ENCODE data around the gene AMPH. TPM values are rescaled to one million over a fixed set of nuclear protein-coding genes. Genes with fewer than 3 reads are reported as not detected.
"Not testable (repeated sequence)": the region's sequence is repeated elsewhere in the genome, so short reads cannot be mapped to it uniquely, and the experiment has no call there.

AMPH gene
- total RNA-seq, 1 donor from 2014 or later = 13.3 TPM

DNA sequence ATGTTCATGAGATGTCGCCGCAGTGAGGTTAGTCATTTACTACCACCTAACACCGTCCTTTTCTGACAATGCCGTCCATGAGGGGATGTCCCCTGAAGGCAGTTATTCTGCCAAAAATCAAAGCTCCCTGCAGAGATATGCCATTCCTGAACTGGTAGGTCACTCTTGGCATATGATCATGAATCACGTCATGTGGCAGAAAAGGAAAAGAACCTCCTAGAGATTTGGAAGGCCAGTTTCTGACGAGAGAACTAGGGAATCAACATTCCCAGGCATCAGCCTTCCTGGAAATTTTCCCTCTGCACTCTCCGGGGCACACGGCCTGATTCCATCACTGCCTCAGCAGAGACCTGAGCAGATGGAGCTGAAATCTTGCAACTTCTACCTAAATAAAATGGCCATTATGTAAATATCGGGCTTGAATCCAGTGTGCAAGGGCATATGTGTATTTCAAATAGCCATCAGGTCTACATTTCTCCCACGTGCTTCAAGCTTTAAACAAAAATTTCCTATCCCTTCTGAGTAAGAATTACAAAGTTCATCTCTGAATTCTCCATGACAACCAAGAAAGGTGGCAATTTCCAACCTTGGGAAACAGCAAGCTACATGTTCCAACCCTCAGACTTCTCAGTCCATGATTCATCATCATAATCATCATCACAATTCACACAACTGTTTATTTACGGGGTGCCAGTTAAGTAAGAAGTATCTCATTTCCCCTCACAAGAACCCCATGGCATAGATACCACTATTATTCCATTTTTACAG is 46.5 kb downstream of the AMPH start:
- no peak overlapping the region for H3K4me3 ChIP-seq
- H3K27me3 ChIP-seq = no peaks in the 10 kb centered on the region
- no peak for DNase-seq (ENCODE audit: extremely low spot score in 2 of 2)
- H3K27ac ChIP-seq = no peak overlapping the region
- TF ChIP-seq POLR2AphosphoS5 (IDR thresholded peaks at IDR 0.05; ENCODE audit: insufficient read depth in 1 of 2, low read depth in 1 of 2) = no peak
- TF ChIP-seq, protein P1, sequence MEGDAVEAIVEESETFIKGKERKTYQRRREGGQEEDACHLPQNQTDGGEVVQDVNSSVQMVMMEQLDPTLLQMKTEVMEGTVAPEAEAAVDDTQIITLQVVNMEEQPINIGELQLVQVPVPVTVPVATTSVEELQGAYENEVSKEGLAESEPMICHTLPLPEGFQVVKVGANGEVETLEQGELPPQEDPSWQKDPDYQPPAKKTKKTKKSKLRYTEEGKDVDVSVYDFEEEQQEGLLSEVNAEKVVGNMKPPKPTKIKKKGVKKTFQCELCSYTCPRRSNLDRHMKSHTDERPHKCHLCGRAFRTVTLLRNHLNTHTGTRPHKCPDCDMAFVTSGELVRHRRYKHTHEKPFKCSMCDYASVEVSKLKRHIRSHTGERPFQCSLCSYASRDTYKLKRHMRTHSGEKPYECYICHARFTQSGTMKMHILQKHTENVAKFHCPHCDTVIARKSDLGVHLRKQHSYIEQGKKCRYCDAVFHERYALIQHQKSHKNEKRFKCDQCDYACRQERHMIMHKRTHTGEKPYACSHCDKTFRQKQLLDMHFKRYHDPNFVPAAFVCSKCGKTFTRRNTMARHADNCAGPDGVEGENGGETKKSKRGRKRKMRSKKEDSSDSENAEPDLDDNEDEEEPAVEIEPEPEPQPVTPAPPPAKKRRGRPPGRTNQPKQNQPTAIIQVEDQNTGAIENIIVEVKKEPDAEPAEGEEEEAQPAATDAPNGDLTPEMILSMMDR (IDR thresholded peaks at IDR 0.05) = no peak
- TF ChIP-seq POLR2A (IDR thresholded peaks at IDR 0.05) = no peak
- H3K36me3 ChIP-seq = no peaks in the 10 kb centered on the region
- intact Hi-C loops (cut with DNase I) = no loop called here
- H3K9me3 ChIP-seq = no peaks in the 10 kb centered on the region
- H3K4me1 ChIP-seq = no peaks in the 10 kb centered on the region

- no peaks in the 10 kb centered on the region for H3K36me3 ChIP-seq
- TF ChIP-seq POLR2AphosphoS5 (IDR thresholded peaks at IDR 0.05; ENCODE audit: insufficient read depth in 1 of 2, low read depth in 1 of 2) (no peak), POLR2A (IDR thresholded peaks at IDR 0.05) (no peak)
- TF ChIP-seq, protein P1 (IDR thresholded peaks at IDR 0.05) = no peak
- H3K4me3 ChIP-seq = no peak overlapping the region
- H3K9me3 ChIP-seq = no peaks in the 10 kb centered on the region
- no peak for DNase-seq (ENCODE audit: extremely low spot score in 2 of 2)
- no peaks in the 10 kb centered on the region for H3K27me3 ChIP-seq
- H3K4me1 ChIP-seq = no peaks in the 10 kb centered on the region
- intact Hi-C loops (cut with DNase I) = no loop called here
- H3K27ac ChIP-seq = no peak overlapping the region
Observed at GRCh38 chr7:38580485-38580884, 50.7 kb downstream of the AMPH start.

- TF ChIP-seq, protein P1 (IDR thresholded peaks at IDR 0.05) = no peak
- TF ChIP-seq POLR2A (IDR thresholded peaks at IDR 0.05) = no peak
- TF ChIP-seq POLR2AphosphoS5 (IDR thresholded peaks at IDR 0.05; ENCODE audit: insufficient read depth in 1 of 2, low read depth in 1 of 2) = no peak
- no peak for DNase-seq (ENCODE audit: extremely low spot score in 2 of 2)
- Histone ChIP-seq H3K27ac (no peak overlapping the region), H3K36me3 (no peaks in the 10 kb centered on the region), H3K9me3 (no peaks in the 10 kb centered on the region), H3K4me1 (no peaks in the 10 kb centered on the region), H3K4me3 (no peak overlapping the region), H3K27me3 (no peaks in the 10 kb centered on the region)
- intact Hi-C loops (cut with DNase I) = no loop called here
Observed at GRCh38 chr7:38574086-38574485, 57.1 kb downstream of the AMPH start.

- H3K9me3 ChIP-seq; H3K4me3 ChIP-seq; H3K27ac ChIP-seq; H3K36me3 ChIP-seq; DNase-seq (ENCODE audit: extremely low spot score in 2 of 2); H3K4me1 ChIP-seq; H3K27me3 ChIP-seq; intact Hi-C loops (cut with DNase I): not testable (repeated sequence)
Observed at GRCh38 chr7:38571620-38572019, 59.6 kb downstream of the AMPH start.

DNA sequence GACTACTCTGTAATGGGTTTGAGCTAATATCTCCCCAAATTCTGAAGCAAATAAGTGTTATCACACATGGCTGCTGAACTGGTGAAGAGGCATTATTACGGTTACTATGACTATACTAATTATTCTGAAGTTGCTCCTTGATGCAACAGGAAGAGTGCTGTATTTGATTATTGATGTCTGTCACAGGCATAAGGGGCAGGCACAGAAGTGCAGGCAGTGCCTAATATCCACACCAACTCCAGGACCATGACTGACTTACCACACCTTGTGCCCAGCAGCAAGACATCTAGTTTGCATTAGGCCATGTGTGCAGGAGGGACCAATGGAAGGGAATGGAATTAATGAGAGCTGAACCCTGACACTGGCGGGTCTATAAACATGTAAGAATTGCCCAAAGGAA is 62.7 kb downstream of the AMPH start:
- H3K4me1 ChIP-seq = no peaks in the 10 kb centered on the region
- intact Hi-C loops (cut with DNase I) = no loop called here
- no peak overlapping the region for H3K4me3 ChIP-seq
- H3K36me3 ChIP-seq = no peaks in the 10 kb centered on the region
- no peak for TF ChIP-seq POLR2A (IDR thresholded peaks at IDR 0.05)
- TF ChIP-seq, protein P1 (IDR thresholded peaks at IDR 0.05) = no peak
- TF ChIP-seq POLR2AphosphoS5 (IDR thresholded peaks at IDR 0.05; ENCODE audit: insufficient read depth in 1 of 2, low read depth in 1 of 2) = no peak
- H3K9me3 ChIP-seq = no peaks in the 10 kb centered on the region
- H3K27ac ChIP-seq = no peak overlapping the region
- no peak for DNase-seq (ENCODE audit: extremely low spot score in 2 of 2)
- H3K27me3 ChIP-seq = no peaks in the 10 kb centered on the region
